Mucosa of stomach (tissue), 1 donor: ENCODE results near the gene TRABD2B.

ENCODE experiments used
- H3K27me3 ChIP-seq: one replicate; pipeline ENCODE4 v1.7.0; 2013; ENCODE audit warnings: mild to moderate bottlenecking, low read length; ENCODE audit not compliant: control insufficient read depth, insufficient read depth
- H3K36me3 ChIP-seq: one replicate; pipeline ENCODE4 v1.7.0; 2013; ENCODE audit warnings: low read length; ENCODE audit not compliant: control insufficient read depth, insufficient read depth
- H3K4me1 ChIP-seq: one replicate; pipeline ENCODE4 v1.7.0; 2013; ENCODE audit warnings: mild to moderate bottlenecking, low read length; ENCODE audit not compliant: control insufficient read depth, insufficient read depth
- H3K4me3 ChIP-seq: one replicate; pipeline ENCODE4 v1.7.0; 2013; ENCODE audit warnings: low read length
- H3K9ac ChIP-seq: one replicate; pipeline ENCODE4 v1.7.0; 2013; ENCODE audit warnings: mild to moderate bottlenecking, low read length, moderate library complexity
- H3K9me3 ChIP-seq: one replicate; pipeline ENCODE4 v1.7.0; 2013; ENCODE audit warnings: mild to moderate bottlenecking, low read length, moderate library complexity; ENCODE audit not compliant: control insufficient read depth
- donor health status: Pancreatic carcinoma.

TRABD2B gene

DNA sequence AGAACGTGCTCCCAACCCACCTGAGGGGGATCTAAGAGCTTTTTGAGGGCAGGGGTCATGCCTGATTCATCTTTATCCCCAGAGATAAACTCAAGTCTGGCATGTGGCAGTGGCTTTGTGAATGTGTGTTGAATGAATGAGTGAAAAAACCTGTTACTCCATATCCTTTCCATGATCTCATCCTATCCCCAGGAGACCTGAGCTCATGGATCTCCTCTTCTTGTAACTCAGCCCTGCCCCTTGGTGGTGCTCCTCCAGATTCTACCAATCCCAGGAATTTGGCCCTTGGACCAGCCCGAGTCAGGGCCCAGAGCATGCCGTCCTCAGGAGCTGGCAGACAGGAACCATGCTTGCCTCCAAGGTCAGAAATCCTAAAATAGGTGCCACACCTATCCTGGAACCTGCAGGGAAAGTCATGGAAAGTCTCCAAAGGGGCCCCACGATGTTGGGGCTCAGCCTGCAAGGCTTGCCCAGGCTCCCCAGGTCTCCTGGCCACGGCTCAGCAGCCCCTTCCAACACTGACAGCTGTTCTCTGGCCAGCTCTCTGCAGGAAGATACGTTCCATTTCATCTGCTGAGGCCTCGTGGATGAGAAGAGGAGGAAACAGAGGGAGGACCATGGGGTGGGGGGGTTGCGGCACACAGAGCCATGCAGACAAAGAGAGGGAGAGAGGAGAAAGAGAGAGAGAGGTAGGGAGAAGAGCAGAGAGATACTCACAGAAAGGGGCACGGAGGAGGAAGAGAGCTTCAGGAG, 214.6 kb downstream of the TRABD2B start:
- Histone ChIP-seq H3K9me3 (no peaks in the 10 kb centered on the region), H3K9ac (no peak overlapping the region), H3K4me1 (peaks cover 3% of the 10 kb centered on the region), H3K4me3 (no peak overlapping the region), H3K36me3 (no peaks in the 10 kb centered on the region), H3K27me3 (peaks cover 6% of the 10 kb centered on the region)

- no peaks in the 10 kb centered on the region for H3K36me3 ChIP-seq
- peaks cover 6% of the 10 kb centered on the region for H3K27me3 ChIP-seq
- no peak overlapping the region for H3K4me3 ChIP-seq
- H3K9me3 ChIP-seq = no peaks in the 10 kb centered on the region
- peaks cover 3% of the 10 kb centered on the region for H3K4me1 ChIP-seq
- no peak overlapping the region for H3K9ac ChIP-seq
These were observed 215.8 kb downstream of the TRABD2B start for GRCh38 chr1:47781171-47781959.

DNA sequence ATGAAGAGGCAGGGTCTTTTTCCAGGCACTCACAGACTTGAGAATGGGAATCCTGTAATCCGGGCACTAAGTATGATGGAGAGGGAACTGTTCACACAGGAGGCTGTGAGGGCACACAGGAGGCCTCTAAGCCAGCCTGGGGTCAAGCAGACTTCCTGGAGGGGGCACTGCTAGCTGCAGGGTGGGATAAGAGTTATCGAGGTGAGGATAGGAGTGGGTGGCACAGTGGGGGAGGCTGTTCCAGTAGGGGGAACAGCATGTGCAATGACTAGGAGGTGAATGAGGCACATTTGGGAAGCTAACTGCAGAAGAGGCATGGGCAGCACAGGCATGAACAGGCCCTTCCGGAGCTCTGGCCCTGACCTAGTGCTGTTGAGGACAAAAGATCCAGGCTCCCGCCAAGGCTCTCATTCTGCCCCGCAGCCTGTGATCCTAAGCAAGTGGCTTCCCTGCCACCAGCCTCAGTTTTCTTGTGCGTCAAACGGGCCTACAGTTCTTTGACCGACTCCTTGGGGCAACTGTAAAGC, 216.7 kb downstream of the TRABD2B start:
- Histone ChIP-seq H3K36me3 (no peaks in the 10 kb centered on the region), H3K9me3 (no peaks in the 10 kb centered on the region), H3K9ac (no peak overlapping the region), H3K4me1 (peaks cover 3% of the 10 kb centered on the region), H3K4me3 (no peak overlapping the region), H3K27me3 (peaks cover 6% of the 10 kb centered on the region)

GRCh38 chr1:47779613-47780012, 217.6 kb downstream of the TRABD2B start:
- Histone ChIP-seq H3K9me3 (no peaks in the 10 kb centered on the region), H3K27me3 (peaks cover 6% of the 10 kb centered on the region), H3K36me3 (no peaks in the 10 kb centered on the region), H3K4me3 (no peak overlapping the region), H3K4me1 (peaks cover 3% of the 10 kb centered on the region), H3K9ac (no peak overlapping the region)

DNA sequence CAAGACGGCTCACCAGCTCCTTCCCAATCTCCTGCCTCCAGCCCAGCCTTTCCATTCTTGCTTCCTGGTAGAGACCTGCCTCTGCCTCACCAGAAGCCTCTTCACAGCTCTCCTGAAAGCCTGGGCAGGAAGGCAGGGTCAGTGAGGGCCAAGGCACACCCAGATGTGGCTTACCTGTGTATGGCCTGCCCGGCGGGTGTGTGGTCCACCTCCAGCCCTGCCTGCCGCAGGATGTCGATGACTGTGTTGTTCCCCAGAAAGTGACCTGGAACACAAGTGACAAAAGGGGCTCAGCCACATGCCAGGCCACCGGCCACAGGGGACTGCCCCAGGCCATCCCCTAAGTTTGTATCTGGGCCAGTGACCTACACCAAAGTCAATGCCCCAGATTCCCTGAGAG, 218.9 kb downstream of the TRABD2B start:
- H3K27me3 ChIP-seq = peaks cover 6% of the 10 kb centered on the region

GRCh38 chr1:47777322-47777721, 219.9 kb downstream of the TRABD2B start:
- Histone ChIP-seq H3K9me3 (no peaks in the 10 kb centered on the region), H3K36me3 (no peaks in the 10 kb centered on the region), H3K4me3 (no peak overlapping the region), H3K27me3 (peaks cover 6% of the 10 kb centered on the region), H3K9ac (no peak overlapping the region), H3K4me1 (peaks cover 3% of the 10 kb centered on the region)

More for the DNA sequence above, 218.9 kb downstream of the TRABD2B start:
- H3K9me3 ChIP-seq = no peaks in the 10 kb centered on the region
- H3K4me3 ChIP-seq = no peak overlapping the region
- H3K36me3 ChIP-seq = no peaks in the 10 kb centered on the region
- H3K9ac ChIP-seq = no peak overlapping the region
- peaks cover 3% of the 10 kb centered on the region for H3K4me1 ChIP-seq

GRCh38 chr1:47776667-47777131, 220.5 kb downstream of the TRABD2B start:
- Histone ChIP-seq H3K4me1 (peaks cover 3% of the 10 kb centered on the region), H3K4me3 (no peak overlapping the region), H3K36me3 (no peaks in the 10 kb centered on the region), H3K27me3 (peaks cover 3% of the 10 kb centered on the region), H3K9ac (no peak overlapping the region), H3K9me3 (no peaks in the 10 kb centered on the region)

- Histone ChIP-seq H3K27me3 (no peaks in the 10 kb centered on the region), H3K36me3 (no peaks in the 10 kb centered on the region), H3K4me1 (no peaks in the 10 kb centered on the region)
These were observed 222.0 kb downstream of the TRABD2B start for GRCh38 chr1:47774986-47775834.

DNA sequence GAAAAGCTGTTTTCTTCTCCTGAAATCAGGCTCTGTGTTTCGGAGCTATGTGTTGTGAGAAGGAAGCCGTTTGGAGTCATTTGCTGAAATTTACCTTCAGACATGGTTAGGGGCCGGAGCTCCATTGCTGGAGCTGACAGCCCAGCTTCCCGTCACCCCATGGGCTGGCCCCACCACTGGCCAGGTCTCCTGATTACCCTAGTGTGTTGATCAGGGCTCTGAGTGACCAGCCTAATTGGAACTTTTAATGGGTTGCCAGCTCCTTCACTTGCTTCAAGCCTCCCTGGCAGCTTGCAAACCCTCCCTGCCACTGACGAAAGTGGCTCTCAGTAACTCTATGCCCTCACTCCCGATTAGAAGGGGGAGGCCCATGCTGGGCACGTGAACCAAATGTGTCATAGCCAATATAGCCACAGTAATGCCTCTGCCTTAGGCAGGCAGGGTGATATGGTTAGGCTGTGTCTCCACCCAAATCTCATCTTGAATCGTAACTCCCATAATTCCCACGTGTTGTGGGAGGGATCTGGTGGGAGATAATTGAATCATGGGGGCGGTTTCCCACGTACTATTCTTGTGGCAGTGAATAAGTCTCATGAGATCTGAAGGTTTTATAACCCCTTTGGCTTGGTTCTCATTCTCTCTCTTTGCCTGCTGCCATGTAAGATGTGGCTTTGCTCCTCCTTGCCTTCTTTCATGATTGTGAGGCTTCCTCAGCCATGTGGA, 224.1 kb downstream of the TRABD2B start:
- Histone ChIP-seq H3K9me3 (no peaks in the 10 kb centered on the region), H3K4me1 (no peaks in the 10 kb centered on the region), H3K27me3 (no peaks in the 10 kb centered on the region), H3K4me3 (no peak overlapping the region), H3K9ac (no peak overlapping the region), H3K36me3 (no peaks in the 10 kb centered on the region)

More at GRCh38 chr1:47774986-47775834, 222.0 kb downstream of the TRABD2B start:
- Histone ChIP-seq H3K4me3 (no peak overlapping the region), H3K9me3 (no peaks in the 10 kb centered on the region), H3K9ac (no peak overlapping the region)

- no peaks in the 10 kb centered on the region for H3K4me1 ChIP-seq
- H3K9me3 ChIP-seq = no peaks in the 10 kb centered on the region
- no peak overlapping the region for H3K4me3 ChIP-seq
- no peak overlapping the region for H3K9ac ChIP-seq
- H3K36me3 ChIP-seq = no peaks in the 10 kb centered on the region
- H3K27me3 ChIP-seq = no peaks in the 10 kb centered on the region
These were observed 224.9 kb downstream of the TRABD2B start for GRCh38 chr1:47772281-47772680.

DNA sequence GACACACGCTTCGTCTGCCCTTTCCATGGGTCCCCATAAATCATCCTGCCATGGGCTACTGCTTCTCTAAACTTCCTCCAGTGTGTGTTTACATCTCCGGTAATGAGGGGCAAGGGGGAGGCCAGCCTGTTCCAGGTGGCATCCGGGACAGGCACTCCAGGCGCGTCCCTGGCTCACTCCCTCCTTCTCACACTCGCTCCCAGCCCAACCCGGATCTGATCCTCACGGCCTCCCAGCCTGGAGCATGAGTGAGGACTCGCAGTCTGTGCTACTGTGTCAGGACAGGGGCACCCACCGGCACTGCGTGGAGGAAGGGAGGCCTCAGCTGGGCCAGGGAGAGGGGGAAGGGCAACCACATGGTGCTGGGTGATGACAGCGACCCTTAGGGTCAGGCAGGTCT, 225.4 kb downstream of the TRABD2B start:
- no peaks in the 10 kb centered on the region for H3K9me3 ChIP-seq
- H3K4me3 ChIP-seq = no peak overlapping the region
- no peak overlapping the region for H3K9ac ChIP-seq
- H3K36me3 ChIP-seq = no peaks in the 10 kb centered on the region
- no peaks in the 10 kb centered on the region for H3K27me3 ChIP-seq
- no peaks in the 10 kb centered on the region for H3K4me1 ChIP-seq
